HL-60 (cell line): Measurements from ENCODE around the gene CARD18.

Experiments used
- DNase-seq, 2 experiments: peaks; one replicate each; pipeline ENCODE4 v3.0.0-alpha.2; 2010 to 2020; ENCODE audit warnings: low read depth in 1 of 2, low spot score in 1 of 2
- H3K27ac ChIP-seq: fragments of 250-450 bp; sonication (Bioruptor Pico); replicated peaks from 2 replicates; pipeline ENCODE4 v1.5.1; 2020; ENCODE audit warnings: mild to moderate bottlenecking, moderate library complexity
- H3K27me3 ChIP-seq: fragments of 250-450 bp; sonication (Bioruptor Pico); 2 replicates; pipeline ENCODE4 v1.5.1; 2021; ENCODE audit warnings: mild to moderate bottlenecking, moderate library complexity; ENCODE audit not compliant: insufficient read depth, poor library complexity, severe bottlenecking
- H3K4me3 ChIP-seq: replicated peaks from 2 replicates; pipeline ENCODE4 v1.5.1; 2011; ENCODE audit warnings: mild to moderate bottlenecking, control low read depth, low read length; ENCODE audit not compliant: insufficient read depth
- CTCF ChIP-seq: IDR thresholded peaks from one replicate; pipeline ENCODE4 v1.5.1; 2011; ENCODE audit warnings: low read length, control low read depth, inconsistent platforms; ENCODE audit not compliant: insufficient read depth
- GABPA ChIP-seq: IDR thresholded peaks from 2 replicates; pipeline ENCODE4 v1.6.1; 2012; ENCODE audit warnings: low read depth
- POLR2AphosphoS5 ChIP-seq: IDR thresholded peaks from 2 replicates; pipeline ENCODE4 v1.6.1; 2012; ENCODE audit warnings: low read depth
- SPI1 ChIP-seq: IDR thresholded peaks from 2 replicates; pipeline ENCODE4 v1.6.1; 2012; ENCODE audit warnings: low read depth, mild to moderate bottlenecking, borderline replicate concordance
- TF ChIP-seq, protein P1 (sequence below): IDR thresholded peaks from 2 replicates; pipeline ENCODE4 v1.6.1; 2012; ENCODE audit warnings: low read depth; ENCODE audit not compliant: insufficient replicate concordance

CARD18 gene

DNA sequence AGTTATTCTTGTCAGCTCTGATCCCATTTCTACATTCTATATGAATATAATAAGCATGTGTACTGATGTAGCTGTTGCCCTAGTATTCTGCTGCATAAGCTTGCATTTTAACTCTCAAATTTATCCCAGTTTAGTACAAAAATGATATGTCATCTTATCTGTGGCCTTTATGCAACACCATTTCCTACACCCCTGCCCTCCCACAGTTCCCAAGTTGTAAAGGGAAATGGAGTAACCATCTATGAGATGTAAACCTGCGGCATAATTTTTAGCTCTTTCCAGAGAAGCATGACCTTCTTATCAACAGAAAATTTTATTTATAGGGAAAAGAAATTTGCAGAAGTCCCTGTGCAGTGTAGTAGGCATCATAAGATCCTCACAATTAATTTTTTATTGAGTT lies 18.9 kb upstream of the CARD18 start:
- Histone ChIP-seq H3K4me3 (no peak overlapping the region), H3K27me3 (no peaks in the 10 kb centered on the region), H3K27ac (no peak overlapping the region)
- DNase-seq = no peak
- TF ChIP-seq GABPA = no peak
- TF ChIP-seq POLR2AphosphoS5 = no peak
- no peak for TF ChIP-seq CTCF
- TF ChIP-seq, protein P1, sequence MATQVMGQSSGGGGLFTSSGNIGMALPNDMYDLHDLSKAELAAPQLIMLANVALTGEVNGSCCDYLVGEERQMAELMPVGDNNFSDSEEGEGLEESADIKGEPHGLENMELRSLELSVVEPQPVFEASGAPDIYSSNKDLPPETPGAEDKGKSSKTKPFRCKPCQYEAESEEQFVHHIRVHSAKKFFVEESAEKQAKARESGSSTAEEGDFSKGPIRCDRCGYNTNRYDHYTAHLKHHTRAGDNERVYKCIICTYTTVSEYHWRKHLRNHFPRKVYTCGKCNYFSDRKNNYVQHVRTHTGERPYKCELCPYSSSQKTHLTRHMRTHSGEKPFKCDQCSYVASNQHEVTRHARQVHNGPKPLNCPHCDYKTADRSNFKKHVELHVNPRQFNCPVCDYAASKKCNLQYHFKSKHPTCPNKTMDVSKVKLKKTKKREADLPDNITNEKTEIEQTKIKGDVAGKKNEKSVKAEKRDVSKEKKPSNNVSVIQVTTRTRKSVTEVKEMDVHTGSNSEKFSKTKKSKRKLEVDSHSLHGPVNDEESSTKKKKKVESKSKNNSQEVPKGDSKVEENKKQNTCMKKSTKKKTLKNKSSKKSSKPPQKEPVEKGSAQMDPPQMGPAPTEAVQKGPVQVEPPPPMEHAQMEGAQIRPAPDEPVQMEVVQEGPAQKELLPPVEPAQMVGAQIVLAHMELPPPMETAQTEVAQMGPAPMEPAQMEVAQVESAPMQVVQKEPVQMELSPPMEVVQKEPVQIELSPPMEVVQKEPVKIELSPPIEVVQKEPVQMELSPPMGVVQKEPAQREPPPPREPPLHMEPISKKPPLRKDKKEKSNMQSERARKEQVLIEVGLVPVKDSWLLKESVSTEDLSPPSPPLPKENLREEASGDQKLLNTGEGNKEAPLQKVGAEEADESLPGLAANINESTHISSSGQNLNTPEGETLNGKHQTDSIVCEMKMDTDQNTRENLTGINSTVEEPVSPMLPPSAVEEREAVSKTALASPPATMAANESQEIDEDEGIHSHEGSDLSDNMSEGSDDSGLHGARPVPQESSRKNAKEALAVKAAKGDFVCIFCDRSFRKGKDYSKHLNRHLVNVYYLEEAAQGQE = no peak
- TF ChIP-seq SPI1 = no peak

- Histone ChIP-seq H3K27ac (no peak overlapping the region), H3K27me3 (no peaks in the 10 kb centered on the region), H3K4me3 (no peak overlapping the region)
- DNase-seq = no peak
- no peak for TF ChIP-seq CTCF
- TF ChIP-seq, protein P1 = no peak
- no peak for TF ChIP-seq SPI1
- no peak for TF ChIP-seq POLR2AphosphoS5
- TF ChIP-seq GABPA = no peak
Observed at GRCh38 chr11:105156720-105157119, 17.2 kb upstream of the CARD18 start.

- H3K27me3 ChIP-seq = no peaks in the 10 kb centered on the region
- H3K4me3 ChIP-seq = no peak overlapping the region
- no peak overlapping the region for H3K27ac ChIP-seq
- DNase-seq = no peak
- no peak for TF ChIP-seq CTCF
- TF ChIP-seq, protein P1 = no peak
- no peak for TF ChIP-seq SPI1
- no peak for TF ChIP-seq GABPA
- no peak for TF ChIP-seq POLR2AphosphoS5
Observed at GRCh38 chr11:105156231-105156630, 16.7 kb upstream of the CARD18 start.
